Adrenal gland (tissue), 5 donors: ENCODE results near the gene SPAG6.

ENCODE experiments used
- POLR2A ChIP-seq, 2 donors: fragments of 450-650 bp; IDR thresholded peaks; one replicate each; pipeline ENCODE4 v1.6.1; 2017; ENCODE audit warnings: antibody characterized with exemption in 2 of 2, mild to moderate bottlenecking in 2 of 2, moderate library complexity in 1 of 2
- TF ChIP-seq, protein P1 (sequence below), 6 experiments: fragments of 450-650 bp in 4 of 6; fragments of 200-600 bp in 2 of 6; sonication (generic) in 1 of 6; IDR thresholded peaks; 1 replicate in 5 of 6; 2 replicates in 1 of 6; pipeline versions ENCODE4 v1.5.1 to v1.8.0; 2016 to 2021; ENCODE audit warnings: antibody characterized with exemption in 6 of 6, mild to moderate bottlenecking in 2 of 6, moderate library complexity in 1 of 6
- donor health status: DM: no; HTN: no; CAD: no.

DNA sequence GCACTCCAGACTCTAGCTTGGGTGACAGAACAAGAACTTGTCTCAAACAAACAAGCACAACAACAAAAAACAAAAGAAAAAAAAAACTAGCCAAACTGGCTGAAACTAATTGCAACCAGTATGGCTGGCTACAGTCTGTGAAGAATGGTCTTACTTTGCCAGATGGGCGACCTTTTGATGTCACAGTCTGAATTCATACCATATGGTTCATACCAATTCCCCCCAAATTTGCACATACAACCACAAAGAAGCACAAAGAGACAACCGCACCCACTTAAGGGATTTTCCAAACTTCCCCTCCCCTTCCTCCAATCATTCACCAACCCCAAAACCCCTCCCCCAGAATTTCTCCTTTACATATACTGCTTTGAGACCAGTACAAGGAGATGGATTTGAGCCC lies 114.2 kb downstream of the SPAG6 start:
- TF ChIP-seq, protein P1, sequence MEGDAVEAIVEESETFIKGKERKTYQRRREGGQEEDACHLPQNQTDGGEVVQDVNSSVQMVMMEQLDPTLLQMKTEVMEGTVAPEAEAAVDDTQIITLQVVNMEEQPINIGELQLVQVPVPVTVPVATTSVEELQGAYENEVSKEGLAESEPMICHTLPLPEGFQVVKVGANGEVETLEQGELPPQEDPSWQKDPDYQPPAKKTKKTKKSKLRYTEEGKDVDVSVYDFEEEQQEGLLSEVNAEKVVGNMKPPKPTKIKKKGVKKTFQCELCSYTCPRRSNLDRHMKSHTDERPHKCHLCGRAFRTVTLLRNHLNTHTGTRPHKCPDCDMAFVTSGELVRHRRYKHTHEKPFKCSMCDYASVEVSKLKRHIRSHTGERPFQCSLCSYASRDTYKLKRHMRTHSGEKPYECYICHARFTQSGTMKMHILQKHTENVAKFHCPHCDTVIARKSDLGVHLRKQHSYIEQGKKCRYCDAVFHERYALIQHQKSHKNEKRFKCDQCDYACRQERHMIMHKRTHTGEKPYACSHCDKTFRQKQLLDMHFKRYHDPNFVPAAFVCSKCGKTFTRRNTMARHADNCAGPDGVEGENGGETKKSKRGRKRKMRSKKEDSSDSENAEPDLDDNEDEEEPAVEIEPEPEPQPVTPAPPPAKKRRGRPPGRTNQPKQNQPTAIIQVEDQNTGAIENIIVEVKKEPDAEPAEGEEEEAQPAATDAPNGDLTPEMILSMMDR (IDR thresholded peaks at IDR 0.05), result no peak
- TF ChIP-seq POLR2A (IDR thresholded peaks at IDR 0.05), result no peak
